Activated T-cell treated with anti-CD3 and anti-CD28 coated beads, Interleukin-2, amount 50 U/mL, for 4 hours (primary cell): ENCODE results near the gene ZNF236. TPM values are rescaled to one million over a fixed set of nuclear protein-coding genes. Genes with fewer than 3 reads are reported as not detected.
A peak's percentile ranks its signal among the peaks of the same experiment; 100 is the strongest.

Experiments
- ATAC-seq, 2 donors: fragments of 200-7000 bp; cut with Tn5 transposase; one replicate each; pipeline ENCODE4 v1.10.0; 2021
- DNase-seq: peaks from one replicate; pipeline ENCODE4 v3.0.0-alpha.2; 2020
- H3K27me3 Mint-ChIP-seq: one replicate; pipeline ENCODE4 v1.8.0; 2021; ENCODE audit warnings: low read depth, mixed read lengths
- H3K36me3 Mint-ChIP-seq: one replicate; pipeline ENCODE4 v1.8.0; 2022; ENCODE audit warnings: mixed read lengths; ENCODE audit not compliant: insufficient read depth
- H3K4me1 Mint-ChIP-seq: one replicate; pipeline ENCODE4 v1.8.0; 2021; ENCODE audit warnings: low read depth, mixed read lengths
- H3K4me3 Mint-ChIP-seq: one replicate; pipeline ENCODE4 v1.8.0; 2021; ENCODE audit warnings: mild to moderate bottlenecking, moderate library complexity, mixed read lengths
- H3K9me3 Mint-ChIP-seq: one replicate; pipeline ENCODE4 v1.8.0; 2021; ENCODE audit warnings: mixed read lengths
- total RNA-seq, 3 donors: library from RNA; stranded (reverse); gene quantifications; one replicate each; pipeline ENCODE4 v1.2.1, GENCODE V29; 2021

The ZNF236 gene
- total RNA-seq, 3 donors from 2014 or later, result 13.9 to 16.6 (median 15.5) TPM

GRCh38 chr18:76834379-76834778 is 12.0 kb downstream of the ZNF236 start:
- Mint-ChIP-seq H3K9me3 (no peaks in the 10 kb centered on the region), H3K36me3 (peaks cover 2% of the 10 kb centered on the region), H3K4me3 (no peak overlapping the region), H3K4me1 (peaks cover 37% of the 10 kb centered on the region), H3K27me3 (no peaks in the 10 kb centered on the region)
- ATAC-seq (no peak), DNase-seq (no peak)

- Mint-ChIP-seq H3K27me3 (no peaks in the 10 kb centered on the region), H3K36me3 (peaks cover 2% of the 10 kb centered on the region), H3K4me3 (no peak overlapping the region), H3K4me1 (peaks cover 39% of the 10 kb centered on the region), H3K9me3 (no peaks in the 10 kb centered on the region)
- DNase-seq (no peak), ATAC-seq (peak in 1 of 2 donors; percentile 65)
These were observed 13.0 kb downstream of the ZNF236 start for GRCh38 chr18:76835380-76835779.

- ATAC-seq (no peak), DNase-seq (no peak)
- H3K4me3 Mint-ChIP-seq, result no peak overlapping the region
- no peaks in the 10 kb centered on the region for H3K9me3 Mint-ChIP-seq
- peaks cover 36% of the 10 kb centered on the region for H3K4me1 Mint-ChIP-seq
- no peaks in the 10 kb centered on the region for H3K27me3 Mint-ChIP-seq
- no peaks in the 10 kb centered on the region for H3K36me3 Mint-ChIP-seq
These were observed 14.7 kb downstream of the ZNF236 start for GRCh38 chr18:76837071-76837470.

GRCh38 chr18:76838182-76838581 is 15.8 kb downstream of the ZNF236 start:
- no peak for ATAC-seq
- Mint-ChIP-seq H3K9me3 (no peaks in the 10 kb centered on the region), H3K27me3 (no peaks in the 10 kb centered on the region), H3K4me1 (peaks cover 29% of the 10 kb centered on the region), H3K36me3 (no peaks in the 10 kb centered on the region), H3K4me3 (no peak overlapping the region)
- no peak for DNase-seq

- no peak for DNase-seq
- Mint-ChIP-seq H3K4me1 (peaks cover 29% of the 10 kb centered on the region), H3K27me3 (no peaks in the 10 kb centered on the region), H3K9me3 (no peaks in the 10 kb centered on the region), H3K4me3 (no peak overlapping the region), H3K36me3 (no peaks in the 10 kb centered on the region)
- ATAC-seq, result no peak
These were observed 16.9 kb downstream of the ZNF236 start for GRCh38 chr18:76839086-76839794.

GRCh38 chr18:76842837-76843530 is 20.6 kb downstream of the ZNF236 start:
- Mint-ChIP-seq H3K36me3 (no peaks in the 10 kb centered on the region), H3K4me1 (peaks cover 22% of the 10 kb centered on the region)

GRCh38 chr18:76844144-76844543 is 21.8 kb downstream of the ZNF236 start:
- Mint-ChIP-seq H3K36me3 (no peaks in the 10 kb centered on the region), H3K4me1 (peaks cover 20% of the 10 kb centered on the region), H3K9me3 (no peaks in the 10 kb centered on the region), H3K27me3 (no peaks in the 10 kb centered on the region), H3K4me3 (no peak overlapping the region)
- no peak for DNase-seq
- no peak for ATAC-seq

More at GRCh38 chr18:76842837-76843530, 20.6 kb downstream of the ZNF236 start:
- DNase-seq (no peak), ATAC-seq (no peak)
- H3K27me3 Mint-ChIP-seq, result no peaks in the 10 kb centered on the region
- H3K4me3 Mint-ChIP-seq, result no peak overlapping the region
- H3K9me3 Mint-ChIP-seq, result no peaks in the 10 kb centered on the region

- H3K36me3 Mint-ChIP-seq, result peaks cover 2% of the 10 kb centered on the region
- ATAC-seq, result no peak
These were observed 22.6 kb downstream of the ZNF236 start for GRCh38 chr18:76844742-76845477.

GRCh38 chr18:76846217-76846616 is 23.9 kb downstream of the ZNF236 start:
- no peaks in the 10 kb centered on the region for H3K9me3 Mint-ChIP-seq
- H3K27me3 Mint-ChIP-seq, result no peaks in the 10 kb centered on the region
- peaks cover 27% of the 10 kb centered on the region for H3K4me1 Mint-ChIP-seq
- peaks cover 2% of the 10 kb centered on the region for H3K36me3 Mint-ChIP-seq
- ATAC-seq (no peak), DNase-seq (no peak)
- no peak overlapping the region for H3K4me3 Mint-ChIP-seq

More at GRCh38 chr18:76844742-76845477, 22.6 kb downstream of the ZNF236 start:
- peaks cover 25% of the 10 kb centered on the region for H3K4me1 Mint-ChIP-seq
- no peaks in the 10 kb centered on the region for H3K27me3 Mint-ChIP-seq
- no peak overlapping the region for H3K4me3 Mint-ChIP-seq
- no peak for DNase-seq
- no peaks in the 10 kb centered on the region for H3K9me3 Mint-ChIP-seq

GRCh38 chr18:76847916-76848315 is 25.6 kb downstream of the ZNF236 start:
- Mint-ChIP-seq H3K4me1 (peaks cover 27% of the 10 kb centered on the region), H3K36me3 (peaks cover 14% of the 10 kb centered on the region), H3K27me3 (no peaks in the 10 kb centered on the region), H3K9me3 (no peaks in the 10 kb centered on the region), H3K4me3 (no peak overlapping the region)
- ATAC-seq (no peak), DNase-seq (no peak)

- H3K4me3 Mint-ChIP-seq, result no peak overlapping the region
- H3K36me3 Mint-ChIP-seq, result peaks cover 16% of the 10 kb centered on the region
- no peak for DNase-seq
- H3K9me3 Mint-ChIP-seq, result no peaks in the 10 kb centered on the region
- H3K27me3 Mint-ChIP-seq, result no peaks in the 10 kb centered on the region
- no peak for ATAC-seq
- peaks cover 20% of the 10 kb centered on the region for H3K4me1 Mint-ChIP-seq
These were observed 27.8 kb downstream of the ZNF236 start for GRCh38 chr18:76850112-76850511.

- peaks cover 37% of the 10 kb centered on the region for H3K36me3 Mint-ChIP-seq
- no peaks in the 10 kb centered on the region for H3K9me3 Mint-ChIP-seq
- peaks cover 21% of the 10 kb centered on the region for H3K4me1 Mint-ChIP-seq
- DNase-seq, result no peak
- H3K4me3 Mint-ChIP-seq, result no peak overlapping the region
- no peak for ATAC-seq
- no peaks in the 10 kb centered on the region for H3K27me3 Mint-ChIP-seq
These were observed 33.2 kb downstream of the ZNF236 start for GRCh38 chr18:76855594-76855993.

GRCh38 chr18:76857476-76857875 is 35.1 kb downstream of the ZNF236 start:
- H3K9me3 Mint-ChIP-seq, result no peaks in the 10 kb centered on the region
- no peak for ATAC-seq
- H3K36me3 Mint-ChIP-seq, result peaks cover 39% of the 10 kb centered on the region
- H3K4me1 Mint-ChIP-seq, result peaks cover 21% of the 10 kb centered on the region
- no peak for DNase-seq
- H3K27me3 Mint-ChIP-seq, result no peaks in the 10 kb centered on the region
- H3K4me3 Mint-ChIP-seq, result no peak overlapping the region

GRCh38 chr18:76859474-76860339 is 37.4 kb downstream of the ZNF236 start:
- Mint-ChIP-seq H3K4me1 (peaks cover 21% of the 10 kb centered on the region), H3K9me3 (no peaks in the 10 kb centered on the region), H3K4me3 (no peak overlapping the region), H3K36me3 (peaks cover 49% of the 10 kb centered on the region), H3K27me3 (no peaks in the 10 kb centered on the region)
- DNase-seq (no peak), ATAC-seq (peak; percentile 95 to 96)
